Measurements from ENCODE around the gene HCN3. TPM values are rescaled to one million over a fixed set of nuclear protein-coding genes. Genes with fewer than 3 reads are reported as not detected.
"Not testable (repeated sequence)": the region's sequence is repeated elsewhere in the genome, so short reads cannot be mapped to it uniquely, and the experiment has no call there.

Gene HCN3
- 2.9 TPM for polyA plus RNA-seq (2013, experiment 1 of 2)
- 2.9 TPM for polyA plus RNA-seq (2013, experiment 2 of 2)

- Histone ChIP-seq H3K9me3 (replicated peaks in 1 of 2; ENCODE audit: control insufficient read depth in 2 of 2, insufficient read depth in 1 of 2, low read depth in 1 of 2, low read length in 2 of 2) (no peaks in the 10 kb centered on the region), H3K27me3 (ENCODE audit: control insufficient read depth in 3 of 3, insufficient read depth in 3 of 3, low read depth in 1 of 3, low read length in 3 of 3) (no peaks in the 10 kb centered on the region), H3K9ac (ENCODE audit: low read depth, low read length, poor library complexity) (peak within 1 kb of the TSS; percentile 38), H3K4ac (ENCODE audit: low read length) (no peak within 1 kb of the TSS), H2BK12ac (ENCODE audit: low read length) (no peak within 1 kb of the TSS), H2BK120ac (ENCODE audit: low read depth, low read length) (no peak within 1 kb of the TSS), H3K18ac (ENCODE audit: low read length) (peak within 1 kb of the TSS; percentile 82), H2BK5ac (ENCODE audit: low read length) (peak within 1 kb of the TSS; percentile 45), H4K8ac (ENCODE audit: low read depth, low read length) (no peak within 1 kb of the TSS), H4K91ac (ENCODE audit: low read depth, low read length, poor library complexity) (no peak within 1 kb of the TSS), H3K27ac (replicated peaks; ENCODE audit: low read length) (no peak within 1 kb of the TSS), H3K23ac (ENCODE audit: low read depth, low read length, poor library complexity) (peak within 1 kb of the TSS; percentile 50), H3K4me1 (ENCODE audit: control insufficient read depth in 2 of 2, insufficient read depth in 1 of 2, low read depth in 1 of 2, low read length in 2 of 2) (peaks cover 22 to 23% of the 10 kb centered on the region in 2 donors), H2AK5ac (ENCODE audit: low read depth, low read length) (no peak within 1 kb of the TSS), H2BK15ac (ENCODE audit: low read length) (no peak within 1 kb of the TSS), H3K79me1 (ENCODE audit: low read depth, low read length) (peaks cover 3% of the 10 kb centered on the region), H3K4me2 (ENCODE audit: insufficient read depth, low read length, poor library complexity, severe bottlenecking) (peak within 1 kb of the TSS; percentile 99), H3K14ac (ENCODE audit: low read length) (no peak within 1 kb of the TSS), H3K36me3 (replicated peaks in 1 of 2; ENCODE audit: control insufficient read depth in 2 of 2, insufficient read depth in 2 of 2, low read length in 2 of 2) (peaks cover 2 to 14% of the 10 kb centered on the region in 2 donors), H3K4me3 (ENCODE audit: low read length in 2 of 2) (peak within 1 kb of the TSS; percentile 86 to 92), H2AFZ (ENCODE audit: low read length) (peak within 1 kb of the TSS; percentile 97)
- WGBS, 2 donors (ENCODE audit: extremely low coverage in 2 of 2, insufficient read length in 2 of 2, insufficient replicate concordance in 1 of 2): no CpG with 5 or more reads among the region's 68 CpGs
- peak; percentile 98 for DNase-seq (ENCODE audit: low spot score)
Observed at GRCh38 chr1:155277070-155277901, at the start of gene HCN3. TSS of gene HCN3 (plus strand) at chr1:155277463. CDS start at chr1:155277591, 128 bp downstream.

DNA sequence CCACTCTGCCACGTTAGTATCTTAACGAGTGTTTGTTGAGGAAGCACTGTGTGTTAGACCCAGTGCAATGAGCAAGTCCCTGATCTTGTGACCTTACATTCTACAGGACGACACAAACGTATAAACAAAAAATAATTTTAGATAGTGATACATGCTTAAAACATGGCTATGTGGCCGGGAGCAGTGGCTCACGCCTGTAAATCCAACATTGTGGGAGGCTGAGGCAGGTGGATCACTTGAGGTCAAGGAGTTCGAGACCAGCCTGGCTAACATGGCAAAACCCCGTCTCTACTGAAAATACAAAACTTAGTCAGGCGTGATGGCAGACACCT is 49.2 kb upstream of the HCN3 start:
- H3K4me1 ChIP-seq (ENCODE audit: control insufficient read depth in 2 of 2, insufficient read depth in 1 of 2, low read depth in 1 of 2, low read length in 2 of 2): peaks cover 12% of the 10 kb centered on the region in 2 donors
- no peak overlapping the region for H3K4ac ChIP-seq (ENCODE audit: low read length)
- H2BK5ac ChIP-seq (ENCODE audit: low read length): no peak overlapping the region
- peaks cover 3% of the 10 kb centered on the region for H3K79me1 ChIP-seq (ENCODE audit: low read depth, low read length)
- H3K36me3 ChIP-seq (replicated peaks in 1 of 2; ENCODE audit: control insufficient read depth in 2 of 2, insufficient read depth in 2 of 2, low read length in 2 of 2): peaks cover 3 to 27% of the 10 kb centered on the region in 2 donors
- peak overlapping the region; percentile 39 for H3K18ac ChIP-seq (ENCODE audit: low read length)
- no CpG with 5 or more reads among the region's 9 CpGs for WGBS, 2 donors (ENCODE audit: extremely low coverage in 2 of 2, insufficient read length in 2 of 2, insufficient replicate concordance in 1 of 2)
- peak overlapping the region; percentile 63 for H3K9ac ChIP-seq (ENCODE audit: low read depth, low read length, poor library complexity)
- peak overlapping the region; percentile 85 for H3K27ac ChIP-seq (replicated peaks; ENCODE audit: low read length)
- peak overlapping the region; percentile 21 for H4K8ac ChIP-seq (ENCODE audit: low read depth, low read length)
- peak overlapping the region in 1 of 2 donors; percentile 54 for H3K4me3 ChIP-seq (ENCODE audit: low read length in 2 of 2)
- peak overlapping the region; percentile 79 for H2AFZ ChIP-seq (ENCODE audit: low read length)
- H3K4me2 ChIP-seq (ENCODE audit: insufficient read depth, low read length, poor library complexity, severe bottlenecking): peak overlapping the region; percentile 63
- H2BK120ac ChIP-seq (ENCODE audit: low read depth, low read length): no peak overlapping the region
- no peak overlapping the region for H3K23ac ChIP-seq (ENCODE audit: low read depth, low read length, poor library complexity)
- H2BK15ac ChIP-seq (ENCODE audit: low read length): no peak overlapping the region
- H2AK5ac ChIP-seq (ENCODE audit: low read depth, low read length): no peak overlapping the region
- no peak overlapping the region for H3K14ac ChIP-seq (ENCODE audit: low read length)
- H4K91ac ChIP-seq (ENCODE audit: low read depth, low read length, poor library complexity): no peak overlapping the region
- no peaks in the 10 kb centered on the region for H3K27me3 ChIP-seq (ENCODE audit: control insufficient read depth in 3 of 3, insufficient read depth in 3 of 3, low read depth in 1 of 3, low read length in 3 of 3)
- no peak for DNase-seq (ENCODE audit: low spot score)
- no peaks in the 10 kb centered on the region for H3K9me3 ChIP-seq (replicated peaks in 1 of 2; ENCODE audit: control insufficient read depth in 2 of 2, insufficient read depth in 1 of 2, low read depth in 1 of 2, low read length in 2 of 2)
- no peak overlapping the region for H2BK12ac ChIP-seq (ENCODE audit: low read length)

DNA sequence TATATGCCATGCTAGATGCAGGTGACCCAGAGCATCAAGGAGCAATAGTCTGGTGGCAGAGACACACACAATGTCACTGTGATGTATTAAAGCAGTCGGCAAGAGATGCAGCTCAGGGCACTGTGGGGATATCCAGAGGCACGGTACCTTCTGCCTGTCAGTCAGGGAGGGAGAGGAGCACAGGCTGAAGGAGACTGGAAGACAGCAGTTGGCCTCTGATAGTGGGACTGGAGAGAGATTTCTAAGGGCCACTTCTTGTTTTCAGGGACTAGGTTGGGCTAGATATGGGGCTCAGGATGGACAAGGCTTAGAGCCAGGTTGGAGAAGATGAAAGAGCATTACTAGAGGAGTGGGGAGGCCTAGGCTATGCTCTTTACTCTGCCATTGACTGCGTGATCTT is 46.0 kb upstream of the HCN3 start:
- not testable (repeated sequence) for H3K36me3 ChIP-seq (replicated peaks in 1 of 2; ENCODE audit: control insufficient read depth in 2 of 2, insufficient read depth in 2 of 2, low read length in 2 of 2); H3K4ac ChIP-seq (ENCODE audit: low read length); H3K4me1 ChIP-seq (ENCODE audit: control insufficient read depth in 2 of 2, insufficient read depth in 1 of 2, low read depth in 1 of 2, low read length in 2 of 2); H2BK15ac ChIP-seq (ENCODE audit: low read length); H3K4me3 ChIP-seq (ENCODE audit: low read length in 2 of 2); H4K91ac ChIP-seq (ENCODE audit: low read depth, low read length, poor library complexity); H3K23ac ChIP-seq (ENCODE audit: low read depth, low read length, poor library complexity); H2BK12ac ChIP-seq (ENCODE audit: low read length); H2AFZ ChIP-seq (ENCODE audit: low read length); H3K18ac ChIP-seq (ENCODE audit: low read length); H2BK120ac ChIP-seq (ENCODE audit: low read depth, low read length); H4K8ac ChIP-seq (ENCODE audit: low read depth, low read length); H2AK5ac ChIP-seq (ENCODE audit: low read depth, low read length); DNase-seq (ENCODE audit: low spot score); H2BK5ac ChIP-seq (ENCODE audit: low read length); H3K14ac ChIP-seq (ENCODE audit: low read length); H3K27ac ChIP-seq (replicated peaks; ENCODE audit: low read length); H3K79me1 ChIP-seq (ENCODE audit: low read depth, low read length); H3K4me2 ChIP-seq (ENCODE audit: insufficient read depth, low read length, poor library complexity, severe bottlenecking); H3K9me3 ChIP-seq (replicated peaks in 1 of 2; ENCODE audit: control insufficient read depth in 2 of 2, insufficient read depth in 1 of 2, low read depth in 1 of 2, low read length in 2 of 2); H3K27me3 ChIP-seq (ENCODE audit: control insufficient read depth in 3 of 3, insufficient read depth in 3 of 3, low read depth in 1 of 3, low read length in 3 of 3)
- no CpG with 5 or more reads among the region's 3 CpGs for WGBS, 2 donors (ENCODE audit: extremely low coverage in 2 of 2, insufficient read length in 2 of 2, insufficient replicate concordance in 1 of 2)
- H3K9ac ChIP-seq (ENCODE audit: low read depth, low read length, poor library complexity): peak overlapping the region; percentile 38

All from neuronal stem cell (in vitro differentiated cells).